NB4 (cell line): Measurements from ENCODE around the gene OPRD1.

Experiments used
- CTCF ChIP-seq: IDR thresholded peaks from one replicate; pipeline ENCODE4 v1.5.1; 2012; ENCODE audit warnings: low read depth, low read length
- MAX ChIP-seq: IDR thresholded peaks from 2 replicates; pipeline ENCODE4 v1.6.1; 2011; ENCODE audit warnings: low read depth, low read length
- POLR2A ChIP-seq: IDR thresholded peaks from 2 replicates; pipeline ENCODE4 v1.6.1; 2011; ENCODE audit warnings: mild to moderate bottlenecking; ENCODE audit not compliant: insufficient read length; ENCODE audit errors: extremely low read depth

GRCh38 chr1:28836421-28836956, 24.5 kb downstream of the OPRD1 start:
- TF ChIP-seq MAX (no peak), CTCF (no peak), POLR2A (no peak)
